ENCODE measurements around the gene COL9A1.

Gene COL9A1

GRCh38 chr6:70196531-70196930, 106.4 kb downstream of the COL9A1 start:
- ChIA-PET CTCF (no interaction called here), POLR2A (ENCODE audit: low non-redundant PET) (no interaction called here)
- H3K27ac ChIP-seq, result no peak overlapping the region
- TF ChIP-seq, protein P1, sequence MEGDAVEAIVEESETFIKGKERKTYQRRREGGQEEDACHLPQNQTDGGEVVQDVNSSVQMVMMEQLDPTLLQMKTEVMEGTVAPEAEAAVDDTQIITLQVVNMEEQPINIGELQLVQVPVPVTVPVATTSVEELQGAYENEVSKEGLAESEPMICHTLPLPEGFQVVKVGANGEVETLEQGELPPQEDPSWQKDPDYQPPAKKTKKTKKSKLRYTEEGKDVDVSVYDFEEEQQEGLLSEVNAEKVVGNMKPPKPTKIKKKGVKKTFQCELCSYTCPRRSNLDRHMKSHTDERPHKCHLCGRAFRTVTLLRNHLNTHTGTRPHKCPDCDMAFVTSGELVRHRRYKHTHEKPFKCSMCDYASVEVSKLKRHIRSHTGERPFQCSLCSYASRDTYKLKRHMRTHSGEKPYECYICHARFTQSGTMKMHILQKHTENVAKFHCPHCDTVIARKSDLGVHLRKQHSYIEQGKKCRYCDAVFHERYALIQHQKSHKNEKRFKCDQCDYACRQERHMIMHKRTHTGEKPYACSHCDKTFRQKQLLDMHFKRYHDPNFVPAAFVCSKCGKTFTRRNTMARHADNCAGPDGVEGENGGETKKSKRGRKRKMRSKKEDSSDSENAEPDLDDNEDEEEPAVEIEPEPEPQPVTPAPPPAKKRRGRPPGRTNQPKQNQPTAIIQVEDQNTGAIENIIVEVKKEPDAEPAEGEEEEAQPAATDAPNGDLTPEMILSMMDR (conservative IDR thresholded peaks at IDR 0.05; ENCODE audit: low read depth), result no peak
- DNase-seq (ENCODE audit: low spot score), result no peak

DNA sequence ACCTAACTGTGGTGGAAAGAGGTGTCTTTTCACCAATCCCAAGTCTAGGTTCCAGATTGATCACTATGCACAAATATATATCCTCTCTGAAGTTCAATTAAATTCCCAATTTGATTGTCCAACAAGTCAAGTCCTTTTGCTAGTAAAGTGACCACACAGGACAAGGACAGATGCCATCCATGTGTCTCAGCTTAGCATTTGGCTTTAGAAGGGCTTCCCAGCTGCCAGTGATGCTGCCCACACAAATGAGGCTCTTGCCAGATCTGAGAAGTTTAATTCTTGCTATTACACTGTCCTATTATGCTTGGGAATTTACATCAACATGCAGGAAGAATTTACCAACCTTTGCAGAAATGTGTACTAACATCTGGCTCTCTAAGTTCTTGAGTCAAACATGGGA, 108.5 kb downstream of the COL9A1 start:
- ChIA-PET CTCF (no interaction called here), POLR2A (ENCODE audit: low non-redundant PET) (no interaction called here)
- TF ChIP-seq, protein P1 (conservative IDR thresholded peaks at IDR 0.05; ENCODE audit: low read depth), result no peak
- DNase-seq (ENCODE audit: low spot score), result no peak
- no peak overlapping the region for H3K27ac ChIP-seq

DNA sequence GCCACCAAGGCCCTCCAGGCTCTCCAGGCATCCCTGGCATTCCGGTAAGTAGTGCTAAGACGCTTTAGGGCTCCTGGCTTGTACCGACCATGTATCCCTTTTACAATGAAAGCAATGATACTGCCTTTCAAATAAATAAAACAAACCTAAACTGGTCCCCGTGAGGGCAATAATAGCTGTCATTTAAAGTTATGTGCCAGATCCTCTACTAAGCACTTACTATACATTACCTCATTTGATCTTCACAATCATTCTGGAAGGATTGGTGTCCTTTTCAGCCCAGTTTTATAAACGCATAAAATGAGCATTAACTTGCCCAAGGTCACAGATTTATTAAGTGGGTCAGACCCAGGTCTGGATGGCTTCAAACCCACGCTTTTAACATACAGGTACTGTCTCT, 114.7 kb downstream of the COL9A1 start:
- H3K27ac ChIP-seq, result no peak overlapping the region
- POLR2A ChIA-PET (ENCODE audit: low non-redundant PET), result no interaction called here
- no peak for DNase-seq (ENCODE audit: low spot score)
- CTCF ChIA-PET, result no interaction called here
- TF ChIP-seq, protein P1 (conservative IDR thresholded peaks at IDR 0.05; ENCODE audit: low read depth), result no peak

DNA sequence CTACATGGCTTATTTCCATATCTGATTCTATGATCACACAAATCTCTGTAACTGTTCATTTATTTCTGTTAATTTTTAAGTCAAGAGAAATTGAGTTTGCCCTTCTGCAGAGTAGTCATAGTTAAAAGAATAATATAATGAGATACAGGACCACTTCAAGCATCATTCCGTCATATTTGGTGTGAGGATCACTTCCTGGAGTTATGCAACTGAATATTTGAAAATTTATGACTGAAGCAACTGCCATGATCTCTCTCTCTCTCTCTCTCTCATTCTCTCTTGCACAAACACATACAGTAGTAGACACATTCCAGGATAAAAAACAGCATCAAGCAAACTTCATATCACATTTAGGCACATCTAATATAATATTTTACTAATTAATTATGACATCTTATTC, 116.4 kb downstream of the COL9A1 start:
- no peak for DNase-seq (ENCODE audit: low spot score)
- H3K27ac ChIP-seq, result no peak overlapping the region
- ChIA-PET CTCF (no interaction called here), POLR2A (ENCODE audit: low non-redundant PET) (no interaction called here)
- TF ChIP-seq, protein P1 (conservative IDR thresholded peaks at IDR 0.05; ENCODE audit: low read depth), result no peak

DNA sequence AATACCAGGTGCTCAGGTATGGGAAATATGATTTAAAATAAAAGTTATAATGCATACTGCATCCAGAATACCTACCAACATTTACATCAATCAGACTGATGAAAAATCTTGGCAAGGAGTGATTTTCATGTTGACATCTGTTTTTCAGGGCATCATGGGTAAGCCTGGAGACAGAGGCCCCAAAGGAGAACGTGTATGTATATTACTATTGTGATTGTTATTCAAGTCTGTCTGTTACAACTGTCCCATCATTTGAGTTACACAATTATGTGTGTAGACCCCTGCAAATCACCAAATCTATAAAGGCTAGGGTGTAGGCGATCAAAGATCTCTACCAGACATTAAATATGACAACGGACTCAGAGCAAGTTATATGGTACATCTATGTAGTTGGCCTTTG, 118.2 kb downstream of the COL9A1 start:
- ChIA-PET CTCF (no interaction called here), POLR2A (ENCODE audit: low non-redundant PET) (no interaction called here)
- TF ChIP-seq, protein P1 (conservative IDR thresholded peaks at IDR 0.05; ENCODE audit: low read depth), result no peak
- DNase-seq (ENCODE audit: low spot score), result no peak
- no peak overlapping the region for H3K27ac ChIP-seq

GRCh38 chr6:70183538-70183937, 119.3 kb downstream of the COL9A1 start:
- no peak overlapping the region for H3K27ac ChIP-seq
- TF ChIP-seq, protein P1 (conservative IDR thresholded peaks at IDR 0.05; ENCODE audit: low read depth), result no peak
- no peak for DNase-seq (ENCODE audit: low spot score)
- CTCF ChIA-PET, result no interaction called here
- POLR2A ChIA-PET (ENCODE audit: low non-redundant PET), result no interaction called here
